ENCODE results near the gene ZNF512B. TPM values are rescaled to one million over a fixed set of nuclear protein-coding genes. Genes with fewer than 3 reads are reported as not detected.
"Not testable (repeated sequence)": the region's sequence is repeated elsewhere in the genome, so short reads cannot be mapped to it uniquely, and the experiment has no call there.

Gene ZNF512B
- polyA plus RNA-seq, 1 donor, result 23.0 TPM

DNA sequence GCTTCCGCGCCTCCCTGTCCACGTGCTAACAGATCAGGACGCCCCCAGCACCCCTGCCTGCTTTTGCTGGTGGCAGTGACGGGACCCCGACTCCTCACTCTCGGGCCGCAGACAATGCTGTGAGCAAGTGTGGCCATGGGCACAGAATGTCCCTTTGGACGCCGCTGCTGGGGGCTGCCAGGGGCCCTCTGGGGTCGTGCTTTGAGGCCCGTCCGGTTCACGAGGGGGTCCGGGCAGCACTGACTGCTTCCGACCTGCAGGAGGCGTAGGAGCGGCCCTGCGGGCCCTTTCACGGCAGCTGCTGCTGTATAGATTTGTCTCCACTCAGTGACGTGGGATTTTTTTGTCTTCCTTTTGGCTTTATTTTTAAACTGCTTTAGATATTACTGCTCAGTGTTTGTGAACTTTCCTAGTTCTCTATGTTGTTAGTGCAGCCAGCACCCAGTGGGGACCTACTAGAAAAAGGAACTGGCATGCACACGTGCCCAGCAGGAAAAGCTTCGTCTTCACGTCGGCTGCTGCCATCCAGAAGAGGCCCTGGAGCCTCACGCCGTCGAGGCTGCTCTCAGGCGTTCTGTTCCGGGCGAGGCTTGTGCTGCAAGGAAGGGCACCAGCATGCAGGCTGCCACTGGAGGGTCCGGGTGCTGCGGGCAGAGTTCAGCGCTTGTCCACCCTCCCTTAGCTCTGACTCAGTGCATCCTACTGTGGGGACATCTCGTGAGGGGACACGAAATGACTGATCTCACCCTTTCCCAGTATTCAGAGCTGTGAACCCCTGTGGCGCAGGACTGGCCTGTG lies 35.3 kb downstream of the ZNF512B start:
- no peak for DNase-seq (ENCODE audit: low read depth)

DNA sequence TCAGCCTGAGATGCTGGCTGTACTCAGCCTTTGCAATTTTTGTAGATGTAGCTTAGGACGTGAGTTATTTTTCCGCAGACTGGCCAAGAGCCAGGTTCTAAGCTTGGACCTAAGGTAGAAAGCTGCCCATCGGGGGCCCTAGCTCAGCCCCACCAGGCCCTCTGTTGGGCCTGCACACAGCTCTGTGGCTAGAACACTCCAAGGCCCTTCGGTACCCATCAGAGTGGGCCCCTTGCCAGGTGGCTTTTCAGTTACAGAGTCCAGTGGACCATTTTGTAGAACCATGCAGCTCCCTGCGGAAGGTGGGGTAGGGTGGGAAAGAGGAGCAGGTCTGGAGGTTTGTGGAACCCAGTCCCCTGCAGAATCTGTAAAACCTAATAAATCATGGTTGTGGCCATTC lies 36.1 kb downstream of the ZNF512B start:
- no peak for DNase-seq (ENCODE audit: low read depth)

DNA sequence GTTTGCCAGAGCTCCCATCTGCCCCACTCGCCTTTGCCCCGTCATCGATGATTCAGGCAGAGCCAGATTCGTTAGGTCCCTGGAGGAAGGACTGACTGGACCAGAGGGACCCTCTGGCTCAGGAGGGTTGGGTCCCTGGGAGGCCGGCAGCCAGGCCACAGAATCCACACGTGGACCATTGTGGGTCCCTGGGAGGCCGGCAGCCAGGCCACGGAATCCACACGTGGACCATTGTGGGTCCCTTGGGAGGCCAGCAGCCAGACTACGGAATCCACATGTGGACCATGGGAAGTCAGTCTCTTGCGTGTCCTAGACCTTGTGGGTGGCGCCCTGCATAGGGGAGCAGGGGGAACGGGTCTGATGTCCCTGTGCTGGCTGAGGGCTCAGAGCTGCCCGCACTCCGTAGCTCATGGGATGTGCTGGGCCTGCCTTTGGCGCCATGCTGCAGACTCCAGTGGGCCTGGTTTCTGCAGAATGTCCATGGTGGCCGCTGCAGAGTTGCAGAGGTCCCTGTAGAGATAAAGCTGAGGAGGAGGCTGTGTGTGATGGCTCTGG lies 37.0 kb downstream of the ZNF512B start:
- DNase-seq (ENCODE audit: low read depth), result no peak

DNA sequence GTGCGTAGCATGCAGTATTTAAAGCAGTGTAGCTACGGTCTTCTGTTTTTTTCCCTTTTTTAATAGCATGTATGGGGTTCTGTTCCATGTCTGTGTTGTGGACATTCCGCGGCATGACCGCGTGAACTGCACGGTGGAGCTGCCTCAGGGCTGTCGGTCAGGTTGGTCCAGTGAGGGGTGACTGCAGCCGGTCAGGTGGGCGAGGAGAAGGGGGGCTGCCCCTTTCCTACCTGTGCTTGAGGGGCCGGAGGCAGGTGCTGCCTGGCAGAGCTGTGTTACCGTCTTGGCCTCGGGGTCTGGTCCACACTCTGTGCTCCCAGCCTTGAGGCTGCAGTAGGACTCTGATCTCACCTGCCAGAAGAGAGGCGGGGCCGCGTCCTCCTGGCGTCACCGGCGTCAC lies 38.0 kb downstream of the ZNF512B start:
- DNase-seq (ENCODE audit: low read depth), result no peak

DNA sequence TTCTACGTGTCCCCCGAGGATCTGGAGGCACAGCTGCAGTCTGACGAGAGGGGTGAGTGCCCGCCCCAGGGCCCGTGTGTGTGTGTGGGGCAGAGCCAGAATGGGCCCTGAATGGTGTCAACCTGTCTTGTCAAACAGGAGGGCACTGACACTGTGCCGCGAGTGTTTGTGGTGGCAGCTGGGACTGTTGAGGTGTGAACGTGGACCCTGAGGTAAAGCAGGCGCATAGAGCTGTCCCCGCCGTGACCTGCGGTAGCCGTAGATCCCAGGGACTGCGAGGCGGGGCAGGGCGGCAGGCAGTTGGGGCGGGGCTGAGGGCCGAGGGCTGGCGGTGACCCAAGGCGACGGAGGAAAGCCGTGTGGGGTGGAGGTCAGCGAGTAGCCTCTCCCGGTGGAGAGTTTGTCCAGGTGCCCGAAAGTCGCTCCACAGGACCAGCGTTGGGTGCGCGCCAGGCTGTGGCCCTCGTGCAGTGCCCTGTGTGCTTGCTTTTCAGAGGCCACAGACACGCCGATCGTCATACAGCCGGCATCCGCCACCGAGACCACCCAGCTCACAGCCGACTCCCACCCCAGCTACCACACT lies 38.7 kb downstream of the ZNF512B start:
- DNase-seq (ENCODE audit: low read depth), result no peak

DNA sequence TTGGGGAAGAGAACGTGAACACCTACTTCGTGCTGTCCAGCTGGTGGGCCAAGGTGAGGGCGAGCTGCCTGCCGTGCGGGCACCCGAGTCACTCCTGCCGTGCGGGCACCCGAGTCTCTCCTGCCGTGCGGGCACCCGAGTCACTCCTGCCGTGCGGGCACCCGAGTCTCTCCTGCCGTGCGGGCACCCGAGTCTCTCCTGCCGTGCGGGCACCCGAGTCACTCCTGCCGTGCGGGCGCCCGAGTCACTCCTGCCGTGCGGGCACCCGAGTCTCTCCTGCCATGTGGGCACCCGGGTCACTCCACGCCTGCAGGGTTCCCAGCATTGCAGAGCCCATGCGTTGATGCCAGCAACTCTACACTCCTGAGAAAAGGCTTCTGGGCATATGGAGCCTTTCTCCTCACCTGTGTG lies 40.3 kb downstream of the ZNF512B start:
- DNase-seq (ENCODE audit: low read depth), result not testable (repeated sequence)

DNA sequence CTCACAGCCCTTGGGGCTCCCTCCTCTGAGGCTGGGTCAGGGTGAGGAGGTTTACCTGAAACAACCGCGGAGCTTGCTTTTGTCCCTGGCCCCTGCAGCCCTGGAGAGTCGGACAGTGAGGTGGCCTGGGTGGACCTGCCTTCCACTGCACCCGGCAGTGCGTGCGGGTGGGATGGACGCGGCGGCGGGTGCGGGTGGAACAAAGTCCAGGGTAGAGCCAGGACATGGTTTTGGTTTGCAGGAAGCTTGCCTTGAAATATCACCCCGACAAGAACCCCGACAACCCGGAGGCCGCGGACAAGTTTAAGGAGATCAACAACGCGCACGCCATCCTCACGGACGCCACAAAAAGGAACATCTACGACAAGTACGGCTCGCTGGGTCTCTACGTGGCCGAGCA lies 40.7 kb downstream of the ZNF512B start:
- DNase-seq (ENCODE audit: low read depth), result no peak

DNA sequence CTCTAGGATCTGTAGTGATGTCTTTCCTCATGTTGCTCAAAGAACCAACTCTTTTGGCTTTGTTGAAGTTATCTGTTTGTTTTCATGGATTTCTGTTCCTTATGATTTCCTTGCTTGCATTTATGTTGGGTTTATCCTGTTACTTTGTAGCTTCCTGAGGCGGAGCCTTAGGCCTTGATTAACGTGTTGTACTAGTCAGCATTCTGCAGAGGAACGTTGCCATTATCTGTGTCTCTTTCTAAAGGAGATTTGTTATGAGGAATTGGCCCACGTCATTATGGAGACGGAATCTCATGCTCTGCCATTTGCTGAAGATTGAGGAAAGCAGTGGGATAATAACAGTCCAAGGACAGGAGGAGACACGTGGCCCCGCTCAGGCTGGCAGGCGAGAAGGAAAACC lies 43.4 kb downstream of the ZNF512B start:
- no peak for DNase-seq (ENCODE audit: low read depth)

DNA sequence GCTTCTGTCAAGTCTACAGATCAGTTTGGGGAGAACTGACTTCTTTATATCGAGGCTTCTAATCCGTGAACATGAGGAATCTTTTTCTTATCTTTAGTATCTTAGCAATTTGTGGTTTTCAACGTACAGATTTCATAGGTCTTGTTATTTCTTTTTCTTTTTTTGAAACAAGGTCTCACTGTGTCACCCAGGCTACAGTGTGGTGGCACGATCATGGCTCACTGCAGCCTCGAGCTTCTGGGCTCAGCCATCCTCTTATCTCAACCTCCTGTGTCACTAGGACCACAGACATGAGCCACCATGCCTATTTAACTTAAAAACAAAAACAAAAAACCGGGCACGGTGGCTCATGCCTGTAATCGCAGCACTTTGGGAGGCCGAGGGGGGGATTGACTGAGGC lies 45.5 kb downstream of the ZNF512B start:
- DNase-seq (ENCODE audit: low read depth), result no peak

DNA sequence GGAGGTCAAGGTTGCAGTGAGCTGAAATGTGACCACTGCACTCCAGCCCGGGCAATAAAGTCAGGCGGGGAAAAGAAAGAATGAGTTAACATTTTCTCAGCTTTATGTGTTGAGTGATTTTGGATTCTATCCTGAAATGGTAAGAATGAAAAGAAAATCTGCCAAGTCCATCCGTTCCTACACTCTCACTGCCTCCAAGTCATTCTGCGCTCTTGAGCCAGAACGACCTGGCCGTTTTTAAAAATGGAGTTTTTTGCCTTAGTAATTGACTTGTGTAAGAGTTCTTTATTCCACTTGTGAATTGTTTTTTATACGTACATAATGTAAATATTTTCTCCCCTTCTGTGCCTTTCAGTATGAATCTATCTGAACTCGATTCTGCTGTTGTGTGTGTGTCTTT lies 46.1 kb downstream of the ZNF512B start:
- no peak for DNase-seq (ENCODE audit: low read depth)

DNA sequence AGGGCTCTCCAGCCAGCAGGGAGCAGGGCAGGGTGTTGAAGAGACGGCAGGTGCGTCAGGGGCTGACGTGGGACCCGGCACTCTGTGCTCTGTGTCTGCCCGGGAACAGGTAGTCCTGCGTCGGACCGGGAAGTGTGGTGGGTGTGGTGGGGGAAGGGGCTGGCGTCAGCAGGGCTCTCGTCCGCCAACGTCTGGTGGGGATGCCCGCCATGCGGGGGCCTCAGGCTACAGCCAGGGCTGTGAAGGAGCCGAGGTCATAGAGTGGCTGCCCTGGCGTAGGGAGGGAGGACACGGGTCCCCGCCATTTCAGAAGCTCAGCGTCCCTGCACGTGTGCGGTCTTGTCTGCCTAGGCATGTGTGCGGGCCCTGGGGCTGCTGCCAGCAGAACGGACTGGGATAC lies 49.5 kb downstream of the ZNF512B start:
- DNase-seq (ENCODE audit: low read depth), result no peak

DNA sequence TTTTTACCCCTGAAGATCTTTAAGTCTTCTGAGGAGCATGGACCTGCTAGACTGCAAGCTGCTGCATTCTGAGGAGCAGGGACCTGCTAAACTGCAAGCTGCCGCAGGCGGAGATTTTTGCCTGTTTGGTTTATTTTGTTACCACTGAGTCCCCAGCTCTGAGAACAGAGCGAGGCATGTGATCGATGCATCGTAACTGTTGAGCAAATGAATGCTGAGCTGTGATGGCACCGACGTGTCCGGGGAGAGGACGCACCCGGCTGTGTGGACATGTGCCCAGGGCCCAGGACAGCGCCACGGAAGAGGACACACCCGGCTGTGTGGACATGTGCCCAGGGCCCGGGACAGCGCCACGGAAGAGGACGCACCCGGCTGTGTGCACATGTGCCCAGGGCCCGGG lies 50.6 kb downstream of the ZNF512B start:
- no peak for DNase-seq (ENCODE audit: low read depth)

DNA sequence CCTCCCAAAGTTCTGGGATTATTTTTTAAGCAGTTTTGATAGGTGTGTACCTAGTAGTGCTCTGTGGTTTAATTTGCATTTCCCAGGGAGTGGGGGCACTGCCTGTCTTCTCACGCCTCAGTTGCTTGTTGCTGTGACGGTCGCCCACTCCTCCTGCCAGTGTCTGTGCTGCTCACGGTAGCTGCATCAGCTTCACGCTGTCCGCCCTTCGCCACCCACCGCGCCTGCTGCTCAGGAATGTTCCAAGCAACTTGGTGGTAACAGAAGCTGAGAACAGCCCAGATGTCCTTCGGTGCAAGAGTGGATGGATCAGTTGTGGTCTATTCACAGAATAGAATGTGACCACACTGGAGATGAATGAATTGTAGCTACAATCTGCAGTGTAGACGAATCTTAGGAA lies 51.9 kb downstream of the ZNF512B start:
- no peak for DNase-seq (ENCODE audit: low read depth)

DNA sequence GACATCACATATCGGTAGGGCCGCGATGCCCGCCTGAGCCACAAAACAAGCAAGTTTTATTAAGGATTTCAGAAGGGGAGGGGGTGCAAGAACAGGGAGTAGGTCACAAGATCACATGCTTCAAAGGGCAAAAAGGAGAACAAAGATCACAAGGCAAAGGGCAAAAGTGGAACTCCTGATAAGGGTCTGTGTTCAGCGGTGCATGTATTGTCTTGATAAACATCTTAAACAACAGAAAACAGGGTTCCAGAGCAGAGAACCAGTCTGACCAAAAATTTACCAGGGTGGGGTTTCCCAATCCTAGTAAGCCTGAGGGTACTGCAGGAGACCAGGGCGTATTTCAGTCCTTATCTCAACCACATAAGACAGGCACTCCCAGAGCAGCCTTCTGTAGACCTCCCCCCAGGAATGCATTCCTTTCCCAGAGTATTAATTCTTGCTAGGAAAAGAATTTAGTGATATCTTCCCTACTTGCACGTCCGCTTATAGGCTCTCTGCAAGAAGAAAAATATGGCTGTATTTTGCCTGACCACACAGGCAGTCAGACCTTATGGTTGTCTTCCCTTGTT lies 53.3 kb downstream of the ZNF512B start:
- DNase-seq (ENCODE audit: low read depth), result not testable (repeated sequence)

DNA sequence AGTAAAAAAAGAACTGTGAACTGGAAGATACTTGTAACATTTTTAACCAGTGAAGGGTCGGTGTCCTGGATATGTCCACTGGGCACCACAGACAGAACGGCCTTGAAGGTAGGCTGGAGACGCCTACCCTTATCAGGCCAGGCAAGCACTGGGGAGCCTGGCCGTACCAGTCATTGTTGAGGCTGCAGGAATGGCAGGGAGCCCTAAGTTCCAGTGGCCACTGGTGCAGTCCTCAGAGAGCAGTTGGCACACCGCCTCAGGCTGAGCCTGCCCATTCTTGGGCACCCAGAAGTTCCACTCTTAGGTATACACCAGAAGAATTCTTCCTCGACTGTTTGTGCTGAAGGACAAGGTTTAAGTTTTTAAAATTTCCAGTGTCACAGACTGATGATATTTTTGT lies 54.3 kb downstream of the ZNF512B start:
- no peak for DNase-seq (ENCODE audit: low read depth)

DNA sequence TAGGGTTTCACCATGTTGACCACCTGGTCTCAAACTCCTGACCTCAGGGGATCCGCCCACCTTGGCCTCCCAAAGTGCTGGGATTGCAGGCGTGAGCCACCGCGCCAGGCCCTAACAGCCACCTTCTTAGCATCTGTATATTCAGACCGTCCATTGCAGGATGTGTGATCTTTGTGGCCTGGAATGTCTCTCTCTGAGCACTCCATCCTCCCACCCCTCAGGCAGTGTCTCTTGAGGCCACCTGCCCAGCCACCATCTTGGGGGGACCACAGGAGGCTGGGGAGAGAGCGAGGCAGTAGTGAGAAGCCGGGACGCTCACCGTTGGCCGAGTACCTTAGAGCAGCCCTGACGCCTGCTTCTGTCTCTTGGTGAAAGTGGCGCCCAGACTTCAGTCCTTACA lies 56.0 kb downstream of the ZNF512B start:
- no peak for DNase-seq (ENCODE audit: low read depth)

DNA sequence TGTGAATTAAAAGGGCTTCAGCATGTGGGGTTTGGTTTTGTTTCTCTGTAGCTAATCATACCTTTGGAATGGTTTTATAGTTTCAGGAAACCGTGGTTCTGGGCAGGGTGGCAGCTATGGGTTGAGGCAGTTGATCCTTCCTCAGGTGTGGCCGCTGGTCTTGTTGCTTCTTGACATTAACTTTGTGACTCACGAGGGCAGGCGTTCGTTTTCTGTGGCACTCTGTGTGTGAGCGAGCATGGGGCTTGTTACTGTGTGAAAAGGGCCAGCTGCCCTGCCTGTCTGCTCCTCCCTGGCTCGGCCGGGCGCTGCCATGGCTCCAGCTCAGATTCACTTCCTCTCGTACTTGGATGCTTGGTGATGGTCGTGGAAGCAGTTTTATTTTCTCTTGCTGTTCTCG lies 58.6 kb downstream of the ZNF512B start:
- DNase-seq (ENCODE audit: low read depth), result no peak

DNA sequence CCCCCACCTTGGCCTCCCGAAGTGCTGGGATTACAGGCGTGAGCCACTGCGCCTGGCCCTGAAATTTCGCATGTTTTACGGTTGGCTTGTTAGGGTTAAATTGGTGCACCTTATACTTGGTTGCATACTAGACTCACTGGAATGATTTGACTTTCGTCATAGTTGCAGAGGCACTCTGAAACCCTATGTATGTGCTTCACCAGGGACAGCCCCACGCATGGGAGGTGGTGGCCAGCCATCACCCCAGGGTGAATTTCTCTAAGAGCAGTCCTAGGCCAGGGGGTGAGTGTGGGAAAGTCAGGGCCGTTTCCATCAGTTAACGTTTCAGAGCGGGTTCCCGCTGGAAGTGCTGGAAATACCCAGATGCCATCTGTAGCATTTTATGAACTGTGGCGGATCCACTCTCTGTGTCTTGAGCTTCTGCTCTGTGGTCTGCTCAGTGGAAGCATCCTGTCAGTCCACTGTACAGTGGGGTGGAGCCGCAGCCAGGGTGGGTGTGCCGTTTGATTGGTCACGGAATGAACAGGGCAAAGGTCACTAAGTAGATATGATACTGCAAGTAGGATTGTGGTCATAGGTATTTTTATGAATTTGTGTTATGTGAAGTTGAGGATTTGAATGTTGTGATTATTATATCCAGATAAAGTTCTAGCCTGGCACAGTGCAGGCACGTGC lies 61.6 kb downstream of the ZNF512B start:
- DNase-seq (ENCODE audit: low read depth), result no peak

Measured in forelimb muscle (tissue), 1 donor.